ENCODE data around the gene ATP5F1B.

DNA sequence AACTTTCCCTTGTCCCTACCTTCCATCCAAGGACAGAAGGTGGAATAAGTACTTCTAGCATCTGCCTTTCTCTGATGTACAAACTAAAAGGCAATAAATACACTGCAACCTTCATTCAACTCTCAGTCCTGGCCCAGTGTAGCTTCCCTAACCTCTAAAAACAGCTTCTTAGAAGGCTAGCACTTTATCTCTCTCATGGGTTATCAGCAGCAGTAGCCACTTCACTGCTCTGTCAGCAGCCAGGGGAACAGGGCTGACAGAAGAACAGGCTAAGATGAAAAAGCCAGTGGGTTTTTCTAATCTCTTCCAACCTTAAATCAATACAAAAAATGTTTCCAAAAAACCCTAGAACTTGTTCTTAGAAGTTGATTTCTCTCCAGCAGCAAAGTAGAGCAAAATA is 28.9 kb downstream of the ATP5F1B start:
- TF ChIP-seq, protein P1, sequence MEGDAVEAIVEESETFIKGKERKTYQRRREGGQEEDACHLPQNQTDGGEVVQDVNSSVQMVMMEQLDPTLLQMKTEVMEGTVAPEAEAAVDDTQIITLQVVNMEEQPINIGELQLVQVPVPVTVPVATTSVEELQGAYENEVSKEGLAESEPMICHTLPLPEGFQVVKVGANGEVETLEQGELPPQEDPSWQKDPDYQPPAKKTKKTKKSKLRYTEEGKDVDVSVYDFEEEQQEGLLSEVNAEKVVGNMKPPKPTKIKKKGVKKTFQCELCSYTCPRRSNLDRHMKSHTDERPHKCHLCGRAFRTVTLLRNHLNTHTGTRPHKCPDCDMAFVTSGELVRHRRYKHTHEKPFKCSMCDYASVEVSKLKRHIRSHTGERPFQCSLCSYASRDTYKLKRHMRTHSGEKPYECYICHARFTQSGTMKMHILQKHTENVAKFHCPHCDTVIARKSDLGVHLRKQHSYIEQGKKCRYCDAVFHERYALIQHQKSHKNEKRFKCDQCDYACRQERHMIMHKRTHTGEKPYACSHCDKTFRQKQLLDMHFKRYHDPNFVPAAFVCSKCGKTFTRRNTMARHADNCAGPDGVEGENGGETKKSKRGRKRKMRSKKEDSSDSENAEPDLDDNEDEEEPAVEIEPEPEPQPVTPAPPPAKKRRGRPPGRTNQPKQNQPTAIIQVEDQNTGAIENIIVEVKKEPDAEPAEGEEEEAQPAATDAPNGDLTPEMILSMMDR (IDR thresholded peaks at IDR 0.05): no peak
- TF ChIP-seq ZNF121 (CRISPR knock-in tag; IDR thresholded peaks at IDR 0.05) (no peak), SMAD3 (CRISPR knock-in tag; IDR thresholded peaks at IDR 0.05; ENCODE audit: borderline replicate concordance) (no peak)
